OCI-LY7 (cell line): Measurements from ENCODE around the gene EIF3M.

Experiments
- EZH2phosphoT487 ChIP-seq: fragments of 200-600 bp; sonication (generic); IDR thresholded peaks from 2 replicates; pipeline ENCODE4 v1.6.1; 2018; ENCODE audit warnings: low read depth, borderline replicate concordance, mild to moderate bottlenecking, mixed run types, antibody characterized with exemption, low read length, moderate library complexity, mixed read lengths
- TF ChIP-seq, protein P1 (sequence below): fragments of 200-600 bp; sonication (generic); conservative IDR thresholded peaks from 2 replicates; pipeline ENCODE4 v1.5.1; 2014; ENCODE audit warnings: mild to moderate bottlenecking, antibody characterized with exemption, low read length, moderate library complexity, mixed read lengths

DNA sequence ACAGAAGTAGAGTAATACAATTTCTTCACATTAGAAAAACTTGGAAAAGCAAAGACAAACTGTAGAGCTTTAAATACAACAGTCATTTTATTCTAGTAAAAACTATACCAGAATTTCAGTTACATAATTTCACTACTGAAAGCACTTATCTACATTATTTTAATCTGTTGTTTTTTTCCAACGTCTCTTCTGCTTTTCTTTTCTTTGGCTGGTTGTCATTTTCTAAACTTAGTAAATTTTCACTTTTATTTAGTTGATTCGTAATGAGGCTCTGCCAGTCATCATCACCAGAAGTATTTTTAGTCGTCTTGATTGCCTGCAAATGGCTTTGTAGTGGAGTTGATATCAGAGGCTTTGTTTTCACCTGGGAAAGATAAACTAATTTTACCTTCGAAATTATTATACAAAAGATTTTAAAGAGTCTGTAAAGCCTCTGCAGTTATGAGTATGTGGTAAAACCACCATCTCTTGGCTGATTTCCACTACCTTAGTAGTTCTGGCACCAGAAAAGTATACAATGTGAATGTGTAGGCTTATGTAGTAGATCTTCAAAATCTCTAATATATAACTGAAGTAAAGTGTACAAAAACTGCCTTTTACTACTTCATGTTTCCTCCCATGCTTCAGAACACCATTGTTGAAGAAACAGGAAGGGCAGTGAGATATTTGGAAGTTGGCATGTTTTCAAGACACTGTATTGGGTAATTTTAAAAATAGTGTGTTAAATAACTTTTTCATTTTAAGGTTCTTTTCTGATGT lies 19.2 kb downstream of the EIF3M start:
- TF ChIP-seq, protein P1, sequence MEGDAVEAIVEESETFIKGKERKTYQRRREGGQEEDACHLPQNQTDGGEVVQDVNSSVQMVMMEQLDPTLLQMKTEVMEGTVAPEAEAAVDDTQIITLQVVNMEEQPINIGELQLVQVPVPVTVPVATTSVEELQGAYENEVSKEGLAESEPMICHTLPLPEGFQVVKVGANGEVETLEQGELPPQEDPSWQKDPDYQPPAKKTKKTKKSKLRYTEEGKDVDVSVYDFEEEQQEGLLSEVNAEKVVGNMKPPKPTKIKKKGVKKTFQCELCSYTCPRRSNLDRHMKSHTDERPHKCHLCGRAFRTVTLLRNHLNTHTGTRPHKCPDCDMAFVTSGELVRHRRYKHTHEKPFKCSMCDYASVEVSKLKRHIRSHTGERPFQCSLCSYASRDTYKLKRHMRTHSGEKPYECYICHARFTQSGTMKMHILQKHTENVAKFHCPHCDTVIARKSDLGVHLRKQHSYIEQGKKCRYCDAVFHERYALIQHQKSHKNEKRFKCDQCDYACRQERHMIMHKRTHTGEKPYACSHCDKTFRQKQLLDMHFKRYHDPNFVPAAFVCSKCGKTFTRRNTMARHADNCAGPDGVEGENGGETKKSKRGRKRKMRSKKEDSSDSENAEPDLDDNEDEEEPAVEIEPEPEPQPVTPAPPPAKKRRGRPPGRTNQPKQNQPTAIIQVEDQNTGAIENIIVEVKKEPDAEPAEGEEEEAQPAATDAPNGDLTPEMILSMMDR: no peak
- TF ChIP-seq EZH2phosphoT487: no peak
